Body of pancreas (tissue), 4 donors: ENCODE results near the gene PCNX1.

Source experiments
- POLR2A ChIP-seq, 3 donors: fragments of 450-650 bp; IDR thresholded peaks; one replicate each; pipeline ENCODE4 v1.6.1; 2016; ENCODE audit warnings: antibody characterized with exemption in 3 of 3, mild to moderate bottlenecking in 2 of 3
- TF ChIP-seq, protein P1 (sequence below), 7 experiments: fragments of 450-650 bp in 4 of 7; fragments of 200-600 bp in 3 of 7; sonication (generic) in 3 of 7; IDR thresholded peaks; one replicate each; pipeline ENCODE4 v1.5.1; 2016 to 2019; ENCODE audit warnings: antibody characterized with exemption in 7 of 7

DNA sequence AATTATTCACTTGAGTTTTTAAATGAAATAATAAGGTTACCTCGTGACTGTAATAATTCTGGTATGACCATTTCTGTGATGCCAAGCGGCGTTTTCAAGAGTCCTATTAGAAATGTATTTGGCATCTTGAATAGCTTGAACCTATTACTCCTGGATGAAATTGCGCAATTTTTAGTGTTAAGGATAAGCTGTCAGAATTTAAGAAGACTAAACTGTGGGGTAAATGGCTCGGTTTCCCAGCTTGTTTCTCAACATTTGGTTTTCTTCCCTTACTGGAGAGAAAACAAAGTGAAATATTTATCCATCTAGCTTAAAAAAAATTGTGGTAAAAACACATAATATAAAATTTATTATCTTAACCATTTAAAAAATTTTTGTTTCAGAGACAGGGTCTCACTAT, 26.8 kb downstream of the PCNX1 start:
- TF ChIP-seq, protein P1, sequence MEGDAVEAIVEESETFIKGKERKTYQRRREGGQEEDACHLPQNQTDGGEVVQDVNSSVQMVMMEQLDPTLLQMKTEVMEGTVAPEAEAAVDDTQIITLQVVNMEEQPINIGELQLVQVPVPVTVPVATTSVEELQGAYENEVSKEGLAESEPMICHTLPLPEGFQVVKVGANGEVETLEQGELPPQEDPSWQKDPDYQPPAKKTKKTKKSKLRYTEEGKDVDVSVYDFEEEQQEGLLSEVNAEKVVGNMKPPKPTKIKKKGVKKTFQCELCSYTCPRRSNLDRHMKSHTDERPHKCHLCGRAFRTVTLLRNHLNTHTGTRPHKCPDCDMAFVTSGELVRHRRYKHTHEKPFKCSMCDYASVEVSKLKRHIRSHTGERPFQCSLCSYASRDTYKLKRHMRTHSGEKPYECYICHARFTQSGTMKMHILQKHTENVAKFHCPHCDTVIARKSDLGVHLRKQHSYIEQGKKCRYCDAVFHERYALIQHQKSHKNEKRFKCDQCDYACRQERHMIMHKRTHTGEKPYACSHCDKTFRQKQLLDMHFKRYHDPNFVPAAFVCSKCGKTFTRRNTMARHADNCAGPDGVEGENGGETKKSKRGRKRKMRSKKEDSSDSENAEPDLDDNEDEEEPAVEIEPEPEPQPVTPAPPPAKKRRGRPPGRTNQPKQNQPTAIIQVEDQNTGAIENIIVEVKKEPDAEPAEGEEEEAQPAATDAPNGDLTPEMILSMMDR (IDR thresholded peaks at IDR 0.05), result no peak
- TF ChIP-seq POLR2A (IDR thresholded peaks at IDR 0.05), result no peak
